ENCODE results near the gene SPINK1.
"Not testable (repeated sequence)": the region's sequence is repeated elsewhere in the genome, so short reads cannot be mapped to it uniquely, and the experiment has no call there.

SPINK1 gene

GRCh38 chr5:147803161-147803560, 28.3 kb downstream of the SPINK1 start:
- H3K27ac Mint-ChIP-seq; H3K36me3 Mint-ChIP-seq (ENCODE audit: low read depth); H3K4me3 Mint-ChIP-seq; H3K9me3 Mint-ChIP-seq; H3K27me3 Mint-ChIP-seq: not testable (repeated sequence)
- H3K4me1 Mint-ChIP-seq (ENCODE audit: low read depth) = peaks cover 25% of the 10 kb centered on the region

GRCh38 chr5:147801461-147801860, 30.0 kb downstream of the SPINK1 start:
- Mint-ChIP-seq H3K27me3 (no peaks in the 10 kb centered on the region), H3K4me3 (no peak overlapping the region), H3K27ac (no peak overlapping the region)

GRCh38 chr5:147800491-147800890, 31.0 kb downstream of the SPINK1 start:
- Mint-ChIP-seq H3K27ac (no peak overlapping the region), H3K27me3 (no peaks in the 10 kb centered on the region), H3K4me1 (ENCODE audit: low read depth) (peaks cover 22% of the 10 kb centered on the region), H3K36me3 (ENCODE audit: low read depth) (no peaks in the 10 kb centered on the region), H3K9me3 (no peaks in the 10 kb centered on the region), H3K4me3 (no peak overlapping the region)

More at GRCh38 chr5:147801461-147801860, 30.0 kb downstream of the SPINK1 start:
- H3K4me1 Mint-ChIP-seq (ENCODE audit: low read depth) = peaks cover 25% of the 10 kb centered on the region
- no peaks in the 10 kb centered on the region for H3K9me3 Mint-ChIP-seq
- H3K36me3 Mint-ChIP-seq (ENCODE audit: low read depth) = no peaks in the 10 kb centered on the region

- H3K4me3 Mint-ChIP-seq = no peak overlapping the region
- H3K9me3 Mint-ChIP-seq = no peaks in the 10 kb centered on the region
- no peaks in the 10 kb centered on the region for H3K27me3 Mint-ChIP-seq
- no peaks in the 10 kb centered on the region for H3K4me1 Mint-ChIP-seq (ENCODE audit: low read depth)
- no peak overlapping the region for H3K27ac Mint-ChIP-seq
- H3K36me3 Mint-ChIP-seq (ENCODE audit: low read depth) = no peaks in the 10 kb centered on the region
These were observed 34.7 kb downstream of the SPINK1 start for GRCh38 chr5:147796556-147797308.

GRCh38 chr5:147791181-147791580, 40.3 kb downstream of the SPINK1 start:
- Mint-ChIP-seq H3K36me3 (ENCODE audit: low read depth) (no peaks in the 10 kb centered on the region), H3K27me3 (no peaks in the 10 kb centered on the region), H3K27ac (no peak overlapping the region), H3K4me1 (ENCODE audit: low read depth) (no peaks in the 10 kb centered on the region), H3K9me3 (no peaks in the 10 kb centered on the region), H3K4me3 (no peak overlapping the region)

- Mint-ChIP-seq H3K9me3 (no peaks in the 10 kb centered on the region), H3K27ac (no peak overlapping the region), H3K36me3 (ENCODE audit: low read depth) (no peaks in the 10 kb centered on the region), H3K4me1 (ENCODE audit: low read depth) (no peaks in the 10 kb centered on the region), H3K4me3 (no peak overlapping the region), H3K27me3 (no peaks in the 10 kb centered on the region)
These were observed 41.7 kb downstream of the SPINK1 start for GRCh38 chr5:147789820-147790219.

GRCh38 chr5:147788023-147788422, 43.4 kb downstream of the SPINK1 start:
- Mint-ChIP-seq H3K27me3 (no peaks in the 10 kb centered on the region), H3K9me3 (no peaks in the 10 kb centered on the region), H3K36me3 (ENCODE audit: low read depth) (no peaks in the 10 kb centered on the region), H3K4me1 (ENCODE audit: low read depth) (no peaks in the 10 kb centered on the region), H3K4me3 (no peak overlapping the region), H3K27ac (no peak overlapping the region)

GRCh38 chr5:147786142-147786541, 45.3 kb downstream of the SPINK1 start:
- H3K36me3 Mint-ChIP-seq (ENCODE audit: low read depth) = no peaks in the 10 kb centered on the region

GRCh38 chr5:147784146-147784987, 47.1 kb downstream of the SPINK1 start:
- Mint-ChIP-seq H3K4me3 (no peak overlapping the region), H3K27ac (no peak overlapping the region), H3K36me3 (ENCODE audit: low read depth) (no peaks in the 10 kb centered on the region), H3K9me3 (no peaks in the 10 kb centered on the region), H3K27me3 (no peaks in the 10 kb centered on the region), H3K4me1 (ENCODE audit: low read depth) (peaks cover 26% of the 10 kb centered on the region)

More at GRCh38 chr5:147786142-147786541, 45.3 kb downstream of the SPINK1 start:
- Mint-ChIP-seq H3K27ac (no peak overlapping the region), H3K27me3 (no peaks in the 10 kb centered on the region), H3K4me3 (no peak overlapping the region), H3K9me3 (no peaks in the 10 kb centered on the region), H3K4me1 (ENCODE audit: low read depth) (peaks cover 15% of the 10 kb centered on the region)

GRCh38 chr5:147782110-147783028, 49.1 kb downstream of the SPINK1 start, which contains the start of gene JAKMIP2:
Gene JAKMIP2, minus strand, starts transcription at chr5:147782728. Its CDS starts 110,922 bp downstream, at chr5:147671806.
- no peaks in the 10 kb centered on the region for H3K9me3 Mint-ChIP-seq
- H3K4me1 Mint-ChIP-seq (ENCODE audit: low read depth) = peaks cover 26% of the 10 kb centered on the region
- H3K27ac Mint-ChIP-seq = peak within 1 kb of the TSS; percentile 84
- no peaks in the 10 kb centered on the region for H3K36me3 Mint-ChIP-seq (ENCODE audit: low read depth)
- H3K27me3 Mint-ChIP-seq = no peaks in the 10 kb centered on the region
- peak within 1 kb of the TSS; percentile 89 for H3K4me3 Mint-ChIP-seq

- Mint-ChIP-seq H3K36me3 (ENCODE audit: low read depth) (peaks cover 8% of the 10 kb centered on the region), H3K4me1 (ENCODE audit: low read depth) (peaks cover 26% of the 10 kb centered on the region), H3K9me3 (no peaks in the 10 kb centered on the region), H3K4me3 (peak overlapping the region; percentile 89), H3K27me3 (no peaks in the 10 kb centered on the region), H3K27ac (no peak overlapping the region)
These were observed 50.4 kb downstream of the SPINK1 start for GRCh38 chr5:147780924-147781573.

GRCh38 chr5:147779694-147780093, 51.8 kb downstream of the SPINK1 start:
- H3K36me3 Mint-ChIP-seq (ENCODE audit: low read depth) = peaks cover 8% of the 10 kb centered on the region
- no peaks in the 10 kb centered on the region for H3K9me3 Mint-ChIP-seq
- peaks cover 26% of the 10 kb centered on the region for H3K4me1 Mint-ChIP-seq (ENCODE audit: low read depth)
- H3K27ac Mint-ChIP-seq = no peak overlapping the region
- no peak overlapping the region for H3K4me3 Mint-ChIP-seq
- no peaks in the 10 kb centered on the region for H3K27me3 Mint-ChIP-seq

GRCh38 chr5:147776989-147777388, 54.5 kb downstream of the SPINK1 start:
- H3K4me3 Mint-ChIP-seq = no peak overlapping the region
- H3K4me1 Mint-ChIP-seq (ENCODE audit: low read depth) = peaks cover 17% of the 10 kb centered on the region
- H3K27ac Mint-ChIP-seq = no peak overlapping the region
- H3K36me3 Mint-ChIP-seq (ENCODE audit: low read depth) = peaks cover 8% of the 10 kb centered on the region
- no peaks in the 10 kb centered on the region for H3K9me3 Mint-ChIP-seq
- H3K27me3 Mint-ChIP-seq = no peaks in the 10 kb centered on the region
